SK-N-SH (cell line): ENCODE data around the gene GLOD4. TPM values are rescaled to one million over a fixed set of nuclear protein-coding genes. Genes with fewer than 3 reads are reported as not detected.

Experiments used
- CTCF ChIA-PET: fragments of 300-600, 350-600 bp; formaldehyde crosslinking; extraction: SDS; loops from one replicate; lab custom pipeline; 2021; lab: Yijun Ruan, JAX
- POLR2A ChIA-PET: fragments of 350-600 bp; sonication (Branson Sonifier 250); formaldehyde crosslinking; extraction: SDS; loops from one replicate; lab custom pipeline; 2020; ENCODE audit warnings: antibody characterized with exemption, inconsistent platforms; lab: Yijun Ruan, JAX
- DNase-seq: peaks from one replicate; pipeline ENCODE4 v3.0.0; 2012
- H2AFZ ChIP-seq: fragments of 200-600 bp; sonication (generic); 2 replicates; pipeline ENCODE4 v1.8.1; 2016; ENCODE audit warnings: antibody characterized with exemption, mild to moderate bottlenecking, low read depth
- H3F3A ChIP-seq: fragments of 200-600 bp; sonication (generic); replicated peaks from 2 replicates; pipeline ENCODE3; 2016; ENCODE audit warnings: antibody characterized with exemption, mild to moderate bottlenecking; ENCODE audit not compliant: insufficient read depth
- H3K27ac ChIP-seq, 2 experiments: fragments of 200-500 bp in 1 of 2; fragments of 200-600 bp in 1 of 2; sonication (Bioruptor generic) in 1 of 2; sonication (generic), shearing (Covaris generic) in 1 of 2; 2 replicates each; pipeline versions ENCODE4 v1.5.1 to v1.6.1; 2014 to 2016; ENCODE audit warnings: low read depth in 2 of 2, inconsistent platforms in 1 of 2, low read length in 1 of 2, mild to moderate bottlenecking in 1 of 2, mixed read lengths in 1 of 2
- H3K27me3 ChIP-seq: fragments of 200-600 bp; sonication (generic), shearing (Covaris generic); 2 replicates; pipeline ENCODE4 v1.6.1; 2016; ENCODE audit warnings: mixed run types; ENCODE audit not compliant: insufficient read depth
- H3K36me3 ChIP-seq, 2 experiments: fragments of 200-500 bp in 1 of 2; fragments of 200-600 bp in 1 of 2; sonication (Bioruptor generic) in 1 of 2; sonication (generic) in 1 of 2; replicated peaks in 1 of 2; 2 replicates each; pipeline versions ENCODE3 to v1.5.1; 2014 to 2016; ENCODE audit warnings: low read length in 1 of 2, mild to moderate bottlenecking in 1 of 2; ENCODE audit not compliant: insufficient read depth in 2 of 2, control insufficient read depth in 1 of 2
- H3K4me1 ChIP-seq, 2 experiments: fragments of 200-500 bp in 1 of 2; fragments of 200-600 bp in 1 of 2; sonication (Bioruptor generic) in 1 of 2; sonication (generic), shearing (Covaris generic) in 1 of 2; 2 replicates each; pipeline versions ENCODE4 v1.5.1 to v1.6.1; 2014 to 2016; ENCODE audit warnings: low read depth in 1 of 2, low read length in 1 of 2, mixed run types in 1 of 2; ENCODE audit not compliant: insufficient read depth in 2 of 2, control insufficient read depth in 1 of 2
- H3K4me2 ChIP-seq: fragments of 200-600 bp; sonication (generic), shearing (Covaris generic); 2 replicates; pipeline ENCODE4 v1.6.1; 2017; ENCODE audit warnings: mixed run types
- H3K4me3 ChIP-seq, 2 experiments: fragments of 200-500 bp in 1 of 2; fragments of 200-600 bp in 1 of 2; sonication (Bioruptor generic) in 1 of 2; sonication (generic), shearing (Covaris generic) in 1 of 2; 2 replicates each; pipeline versions ENCODE4 v1.5.1 to v1.8.1; 2014 to 2016; ENCODE audit warnings: low read depth in 2 of 2, inconsistent platforms in 1 of 2, low read length in 1 of 2, mild to moderate bottlenecking in 1 of 2, mixed read lengths in 1 of 2, moderate library complexity in 1 of 2
- H3K79me2 ChIP-seq: fragments of 200-600 bp; sonication (generic); 2 replicates; pipeline ENCODE4 v1.8.1; 2017; ENCODE audit warnings: mild to moderate bottlenecking; ENCODE audit not compliant: insufficient read depth
- H3K9ac ChIP-seq: fragments of 200-600 bp; sonication (generic); 2 replicates; pipeline ENCODE4 v1.6.1; 2017; ENCODE audit warnings: mixed run types
- H3K9me2 ChIP-seq: fragments of 200-600 bp; sonication (generic); 2 replicates; pipeline ENCODE4 v1.6.1; 2017; ENCODE audit warnings: mixed run types
- H3K9me3 ChIP-seq: fragments of 200-600 bp; sonication (generic); 2 replicates; pipeline ENCODE4 v1.6.1; 2017; ENCODE audit warnings: mixed run types, mild to moderate bottlenecking, moderate library complexity
- H4K20me1 ChIP-seq: fragments of 200-600 bp; sonication (generic); 2 replicates; pipeline ENCODE4 v1.6.1; 2017; ENCODE audit warnings: mild to moderate bottlenecking, mixed run types; ENCODE audit not compliant: insufficient read depth
- CTCF ChIP-seq: fragments of 200-600 bp; sonication (generic); IDR thresholded peaks from 2 replicates; pipeline ENCODE4 v1.6.1; 2017; ENCODE audit warnings: antibody characterized with exemption, mild to moderate bottlenecking, moderate library complexity
- EZH2phosphoT487 ChIP-seq: fragments of 200-600 bp; sonication (generic); IDR thresholded peaks from 2 replicates; pipeline ENCODE4 v1.6.1; 2017; ENCODE audit warnings: low read depth, mixed run types, mild to moderate bottlenecking, antibody characterized with exemption, moderate library complexity, borderline replicate concordance
- FOXJ3 ChIP-seq: sonication (generic); formaldehyde crosslinking; IDR thresholded peaks from 2 replicates; pipeline ENCODE4 v1.5.1; 2020; ENCODE audit warnings: mild to moderate bottlenecking, missing genetic modification reagents
- MEF2A ChIP-seq: IDR thresholded peaks from 2 replicates; pipeline ENCODE4 v1.4.0; 2012; ENCODE audit warnings: low read depth, borderline replicate concordance
- MXI1 ChIP-seq: IDR thresholded peaks from 2 replicates; pipeline ENCODE4 v1.6.1; 2012; ENCODE audit warnings: mild to moderate bottlenecking, low read depth, low read length, improper control_type of control experiment
- NFIC ChIP-seq: IDR thresholded peaks from 2 replicates; pipeline ENCODE4 v1.4.0; 2012; ENCODE audit warnings: borderline replicate concordance
- NRF1 ChIP-seq: IDR thresholded peaks from 2 replicates; pipeline ENCODE4 v1.6.1; 2012; ENCODE audit warnings: low read depth, mild to moderate bottlenecking, low read length
- POLR2AphosphoS5 ChIP-seq: IDR thresholded peaks from 2 replicates; pipeline ENCODE4 v1.6.1; 2012; ENCODE audit warnings: low read depth, low read length
- RCOR1 ChIP-seq: fragments of 150-350 bp; IDR thresholded peaks from 2 replicates; pipeline ENCODE4 v1.6.1; 2017; ENCODE audit warnings: antibody characterized with exemption, low read length
- REST ChIP-seq: IDR thresholded peaks from 2 replicates; pipeline ENCODE4 v1.6.1; 2012; ENCODE audit warnings: mild to moderate bottlenecking, low read depth, low read length, moderate library complexity
- RFX5 ChIP-seq: IDR thresholded peaks from 2 replicates; pipeline ENCODE4 v1.6.1; 2012; ENCODE audit warnings: mild to moderate bottlenecking, improper control_type of control experiment, low read length
- RXRA ChIP-seq: IDR thresholded peaks from 2 replicates; pipeline ENCODE4 v1.4.0; 2012; ENCODE audit warnings: low read depth, mild to moderate bottlenecking, borderline replicate concordance
- SIN3A ChIP-seq: IDR thresholded peaks from 2 replicates; pipeline ENCODE4 v1.6.1; 2012; ENCODE audit warnings: low read depth, mild to moderate bottlenecking, low read length, moderate library complexity, borderline replicate concordance
- TAF1 ChIP-seq: IDR thresholded peaks from 2 replicates; pipeline ENCODE4 v1.6.1; 2012; ENCODE audit warnings: low read depth, mild to moderate bottlenecking, low read length, moderate library complexity, borderline replicate concordance
- USF1 ChIP-seq: IDR thresholded peaks from 2 replicates; pipeline ENCODE4 v1.4.0; 2012; ENCODE audit warnings: low read depth, borderline replicate concordance
- YY1 ChIP-seq: IDR thresholded peaks from 2 replicates; pipeline ENCODE4 v1.4.0; 2012; ENCODE audit warnings: low read depth, mild to moderate bottlenecking
- WGBS: methylation state at CpG from one replicate; pipeline ENCODE4 v1.1.6; 2017; ENCODE audit warnings: low lambda C conversion rate; 5-methylcytosine and 5-hydroxymethylcytosine counted together
- polyA plus RNA-seq, 3 experiments: library from polyadenylated mRNA; depleted of rRNA; stranded (reverse); fragments of >200 nt; gene quantifications; 2 replicates each; pipeline ENCODE4 v1.2.3, GENCODE V29; 2012
- TF ChIP-seq, protein P1 (sequence below): fragments of 150-350 bp; IDR thresholded peaks from 2 replicates; pipeline ENCODE4 v1.6.1; 2016; ENCODE audit warnings: mild to moderate bottlenecking, low read depth, low read length
- TF ChIP-seq, protein P2 (sequence below): IDR thresholded peaks from 2 replicates; pipeline ENCODE4; 2012
- TF ChIP-seq, protein P3 (sequence below): IDR thresholded peaks from 2 replicates; pipeline ENCODE4 v1.4.0; 2012; ENCODE audit warnings: low read depth

Gene GLOD4, protein sequence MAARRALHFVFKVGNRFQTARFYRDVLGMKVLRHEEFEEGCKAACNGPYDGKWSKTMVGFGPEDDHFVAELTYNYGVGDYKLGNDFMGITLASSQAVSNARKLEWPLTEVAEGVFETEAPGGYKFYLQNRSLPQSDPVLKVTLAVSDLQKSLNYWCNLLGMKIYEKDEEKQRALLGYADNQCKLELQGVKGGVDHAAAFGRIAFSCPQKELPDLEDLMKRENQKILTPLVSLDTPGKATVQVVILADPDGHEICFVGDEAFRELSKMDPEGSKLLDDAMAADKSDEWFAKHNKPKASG
- 34.3 and 40.0 TPM in 2 replicates for polyA plus RNA-seq (2012; rRNA removed)
- polyA plus RNA-seq (2012; cell fraction: cytosol; rRNA removed): 45.0 and 56.7 TPM in 2 replicates
- 26.1 and 46.1 TPM in 2 replicates for polyA plus RNA-seq (2012; cell fraction: nucleus; rRNA removed)

DNA sequence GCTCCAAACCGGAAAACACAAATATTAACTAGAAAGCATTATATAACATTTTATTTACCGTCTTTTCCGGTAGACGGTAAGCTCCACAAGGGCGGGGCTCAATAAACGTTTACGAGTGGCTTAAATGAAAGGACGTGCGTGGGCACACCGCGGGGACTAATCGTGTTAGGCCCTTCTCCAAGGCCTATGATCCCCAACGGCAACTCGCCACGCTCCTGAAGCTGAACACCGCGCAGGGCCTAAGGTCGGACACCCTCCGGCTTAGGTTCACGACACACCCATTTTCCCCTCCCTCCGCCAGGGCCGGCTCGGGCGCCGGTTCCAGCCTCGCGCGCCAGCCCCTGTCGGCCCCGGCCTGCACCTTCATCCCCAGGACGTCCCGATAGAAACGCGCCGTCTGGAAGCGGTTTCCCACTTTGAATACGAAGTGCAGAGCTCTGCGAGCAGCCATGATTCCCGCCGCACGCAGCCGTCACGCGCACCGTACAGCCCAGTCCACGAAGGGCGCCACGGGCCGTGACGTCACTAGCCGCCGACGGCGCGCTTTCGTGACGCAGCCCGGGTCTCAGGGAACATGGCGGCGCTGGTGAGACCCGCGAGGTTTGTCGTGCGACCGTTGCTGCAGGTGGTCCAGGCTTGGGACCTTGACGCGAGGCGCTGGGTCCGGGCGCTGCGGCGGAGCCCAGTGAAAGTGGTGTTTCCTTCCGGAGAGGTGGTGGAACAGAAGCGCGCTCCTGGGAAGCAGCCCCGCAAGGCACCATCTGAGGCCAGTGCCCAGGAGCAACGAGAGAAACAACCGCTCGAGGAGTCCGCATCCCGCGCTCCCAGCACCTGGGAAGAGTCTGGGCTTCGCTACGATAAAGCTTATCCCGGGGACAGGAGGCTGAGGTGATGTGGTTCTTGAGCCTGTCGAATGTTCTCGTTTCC, at the start of gene GLOD4, which contains the start of gene MRM3:
GLOD4 (minus strand) TSS at position 476 of the 927 bp plus-strand sequence; CDS start at position 451, 25 bp downstream.
MRM3 (plus strand) TSS at position 549 of the 927 bp plus-strand sequence; CDS start at position 575, 26 bp downstream.
- Histone ChIP-seq H3K36me3 (peaks cover 20 to 26% of the 10 kb centered on the region in 2 experiments), H4K20me1 (no peaks in the 10 kb centered on the region), H3F3A (peaks cover 3% of the 10 kb centered on the region), H3K79me2 (peaks cover 65% of the 10 kb centered on the region), H3K9me2 (no peaks in the 10 kb centered on the region), H3K27ac (peak within 1 kb of the TSS; percentile 56 to 77), H3K27me3 (no peaks in the 10 kb centered on the region), H3K4me1 (peaks cover 9 to 15% of the 10 kb centered on the region in 2 experiments), H2AFZ (peak within 1 kb of the TSS; percentile 81), H3K4me2 (peak within 1 kb of the TSS; percentile 87), H3K9ac (peak within 1 kb of the TSS; percentile 75), H3K4me3 (peak within 1 kb of the TSS; percentile 98 to 99), H3K9me3 (no peaks in the 10 kb centered on the region)
- ChIA-PET POLR2A (interaction anchor here (0.6 to 1.4 kb wide), 6 partner anchors 10 to 199 kb away, joined by 3 to 8 read pairs (median 4); partner anchors contain the start of gene GEMIN4), CTCF (interaction anchor here (0.6 to 3.1 kb wide), 8 partner anchors 13 to 274 kb away, joined by 3 to 18 read pairs (median 5); partner anchors contain the start of genes GEMIN4, NXN and TIMM22)
- WGBS: 1% methylated on average over 28 of the region's 87 CpGs
- DNase-seq: peak; percentile 97
- TF ChIP-seq REST: peak; percentile 66
- no peak for TF ChIP-seq RFX5
- peak; percentile 50; the same call in 1 of the 2 replicates for TF ChIP-seq FOXJ3 (CRISPR knock-in tag)
- peak; percentile 92 for TF ChIP-seq TAF1
- no peak; the same call in 1 of the 2 replicates for TF ChIP-seq CTCF
- TF ChIP-seq RCOR1: peak; percentile 18; the same call in 1 of the 2 replicates
- peak; percentile 95 for TF ChIP-seq MXI1
- TF ChIP-seq POLR2AphosphoS5: peak; percentile 93
- no peak for TF ChIP-seq EZH2phosphoT487
- TF ChIP-seq NRF1: peak; percentile 46
- TF ChIP-seq MEF2A: no peak
- TF ChIP-seq NFIC: no peak
- TF ChIP-seq, protein P1, sequence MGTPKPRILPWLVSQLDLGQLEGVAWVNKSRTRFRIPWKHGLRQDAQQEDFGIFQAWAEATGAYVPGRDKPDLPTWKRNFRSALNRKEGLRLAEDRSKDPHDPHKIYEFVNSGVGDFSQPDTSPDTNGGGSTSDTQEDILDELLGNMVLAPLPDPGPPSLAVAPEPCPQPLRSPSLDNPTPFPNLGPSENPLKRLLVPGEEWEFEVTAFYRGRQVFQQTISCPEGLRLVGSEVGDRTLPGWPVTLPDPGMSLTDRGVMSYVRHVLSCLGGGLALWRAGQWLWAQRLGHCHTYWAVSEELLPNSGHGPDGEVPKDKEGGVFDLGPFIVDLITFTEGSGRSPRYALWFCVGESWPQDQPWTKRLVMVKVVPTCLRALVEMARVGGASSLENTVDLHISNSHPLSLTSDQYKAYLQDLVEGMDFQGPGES: no peak
- no peak for TF ChIP-seq RXRA
- TF ChIP-seq, protein P2, sequence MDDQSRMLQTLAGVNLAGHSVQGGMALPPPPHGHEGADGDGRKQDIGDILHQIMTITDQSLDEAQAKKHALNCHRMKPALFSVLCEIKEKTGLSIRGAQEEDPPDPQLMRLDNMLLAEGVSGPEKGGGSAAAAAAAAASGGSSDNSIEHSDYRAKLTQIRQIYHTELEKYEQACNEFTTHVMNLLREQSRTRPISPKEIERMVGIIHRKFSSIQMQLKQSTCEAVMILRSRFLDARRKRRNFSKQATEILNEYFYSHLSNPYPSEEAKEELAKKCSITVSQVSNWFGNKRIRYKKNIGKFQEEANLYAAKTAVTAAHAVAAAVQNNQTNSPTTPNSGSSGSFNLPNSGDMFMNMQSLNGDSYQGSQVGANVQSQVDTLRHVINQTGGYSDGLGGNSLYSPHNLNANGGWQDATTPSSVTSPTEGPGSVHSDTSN: no peak; the same call in 1 of the 2 replicates
- TF ChIP-seq SIN3A: peak; percentile 97
- TF ChIP-seq, protein P3, sequence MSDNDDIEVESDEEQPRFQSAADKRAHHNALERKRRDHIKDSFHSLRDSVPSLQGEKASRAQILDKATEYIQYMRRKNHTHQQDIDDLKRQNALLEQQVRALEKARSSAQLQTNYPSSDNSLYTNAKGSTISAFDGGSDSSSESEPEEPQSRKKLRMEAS: peak; percentile 95
- peak; percentile 98 for TF ChIP-seq YY1
- peak; percentile 76 for TF ChIP-seq USF1
